RPMI8226 (cell line): ENCODE data around the gene BAG1.
A peak's percentile ranks its signal among the peaks of the same experiment; 100 is the strongest.

ENCODE experiments used
- DNase-seq: peaks from one replicate; pipeline ENCODE4 v3.0.0-alpha.2; 2015

Gene BAG1

GRCh38 chr9:33264473-33265177, at the start of gene BAG1, which contains the start of gene CHMP5:
TSS of gene BAG1 (minus strand) at chr9:33264708.
TSS of gene CHMP5 (plus strand) at chr9:33265049. CDS start at chr9:33265079, 30 bp downstream.
- peak; percentile 98 for DNase-seq

GRCh38 chr9:33311953-33312352, 47.4 kb upstream of the BAG1 start:
- no peak for DNase-seq

- DNase-seq: no peak
Observed at GRCh38 chr9:33310748-33311147, 46.2 kb upstream of the BAG1 start.

GRCh38 chr9:33309903-33310302, 45.4 kb upstream of the BAG1 start:
- DNase-seq: no peak

DNA sequence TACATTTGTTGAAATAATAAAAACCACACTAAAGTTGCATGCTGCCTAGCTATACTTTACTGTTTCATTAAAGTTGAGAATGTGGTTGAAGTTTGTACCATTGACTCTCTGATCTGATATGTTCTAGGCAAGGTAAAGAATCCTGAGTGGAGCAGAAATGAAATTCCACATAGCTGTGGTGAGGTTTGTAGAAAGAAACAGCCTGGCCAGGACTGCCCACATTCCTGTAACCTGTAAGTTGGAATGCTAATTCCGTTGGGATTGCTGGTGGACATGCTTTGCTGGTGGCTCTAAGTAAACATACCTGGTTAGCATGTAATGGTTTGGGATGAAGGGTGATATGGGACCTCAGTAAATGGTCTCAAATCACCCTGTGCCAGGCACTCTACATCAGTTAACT, 42.6 kb upstream of the BAG1 start:
- no peak for DNase-seq

DNA sequence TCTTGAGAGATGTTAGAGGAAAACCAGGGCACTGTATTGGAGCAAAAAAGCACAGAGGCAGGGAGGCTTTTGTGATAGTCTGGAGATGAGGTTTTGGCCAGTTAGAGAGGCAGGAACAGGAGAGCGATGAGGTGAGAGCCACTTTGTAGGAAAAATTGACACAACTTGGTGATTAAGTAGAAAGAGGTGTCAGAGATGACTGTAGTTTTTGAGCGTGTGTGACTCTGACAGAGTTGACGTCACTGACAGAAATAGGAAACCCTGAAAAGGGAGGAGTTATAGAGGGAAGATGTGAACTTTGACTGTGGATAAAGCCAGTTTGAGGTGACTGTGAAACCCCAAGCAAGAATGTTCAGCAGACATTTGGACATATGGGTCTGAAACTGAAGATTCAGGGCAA, 41.5 kb upstream of the BAG1 start:
- no peak for DNase-seq

DNA sequence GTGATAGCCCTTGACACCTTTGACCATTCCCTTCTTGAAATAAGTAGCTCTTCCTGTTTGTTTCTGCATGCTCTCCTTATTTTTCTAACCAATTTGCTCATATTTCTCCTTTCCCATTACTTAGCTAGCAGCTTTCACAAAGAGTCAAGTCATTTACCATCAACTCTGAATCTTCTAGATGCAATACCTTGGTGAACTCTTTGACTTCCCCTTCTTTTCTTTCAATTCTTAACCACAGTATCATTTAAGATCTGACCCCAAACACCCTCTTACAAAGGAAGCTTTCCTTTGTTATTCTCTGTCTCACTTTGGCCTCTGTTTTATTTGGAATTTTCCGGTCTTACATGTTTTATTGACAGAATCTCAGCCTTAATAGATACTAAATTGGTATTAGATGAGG, 39.9 kb upstream of the BAG1 start:
- no peak for DNase-seq

- no peak for DNase-seq
Observed at GRCh38 chr9:33300546-33300945, 36.0 kb upstream of the BAG1 start.

- DNase-seq: peak; percentile 94
Observed at GRCh38 chr9:33297432-33297831, 32.9 kb upstream of the BAG1 start.

DNA sequence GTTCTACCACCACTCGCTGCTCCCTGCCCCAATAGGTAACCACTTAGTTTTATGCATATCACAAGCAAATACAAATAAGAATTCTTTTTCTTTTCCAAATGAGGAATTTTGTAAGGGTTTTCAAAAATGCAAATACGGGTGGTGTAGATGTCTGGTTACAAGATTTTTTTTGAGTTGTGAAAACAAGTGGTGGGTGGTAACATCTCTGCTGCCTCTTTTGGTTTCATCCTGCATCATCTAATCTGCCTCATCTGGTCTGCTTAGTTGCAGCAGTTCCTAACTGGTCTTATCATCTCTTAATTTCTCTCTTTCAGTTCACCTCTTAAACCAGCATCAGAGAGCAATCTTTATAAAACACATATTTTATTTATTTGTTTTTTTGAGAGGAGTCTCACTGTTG, 31.1 kb upstream of the BAG1 start:
- DNase-seq: no peak

GRCh38 chr9:33294670-33295432, 30.3 kb upstream of the BAG1 start:
- DNase-seq: no peak

DNA sequence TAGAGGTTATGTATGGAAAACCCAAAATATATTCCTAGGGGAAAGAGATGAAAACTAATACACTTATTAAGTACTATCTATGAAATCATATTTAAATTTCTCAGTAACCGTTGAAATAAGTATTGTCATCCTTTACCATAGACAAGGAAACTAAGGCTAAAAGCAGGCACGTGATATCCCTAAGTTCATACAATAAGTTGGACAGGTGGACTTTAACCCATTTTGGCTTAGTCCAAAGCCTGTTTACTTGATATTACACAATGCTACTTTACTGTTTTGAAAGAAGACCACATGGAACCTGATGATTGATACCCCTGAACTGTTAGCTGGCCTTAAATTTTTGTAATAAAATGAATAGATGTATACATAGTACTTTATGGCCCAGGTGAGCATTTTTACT, 29.3 kb upstream of the BAG1 start:
- DNase-seq: no peak

DNA sequence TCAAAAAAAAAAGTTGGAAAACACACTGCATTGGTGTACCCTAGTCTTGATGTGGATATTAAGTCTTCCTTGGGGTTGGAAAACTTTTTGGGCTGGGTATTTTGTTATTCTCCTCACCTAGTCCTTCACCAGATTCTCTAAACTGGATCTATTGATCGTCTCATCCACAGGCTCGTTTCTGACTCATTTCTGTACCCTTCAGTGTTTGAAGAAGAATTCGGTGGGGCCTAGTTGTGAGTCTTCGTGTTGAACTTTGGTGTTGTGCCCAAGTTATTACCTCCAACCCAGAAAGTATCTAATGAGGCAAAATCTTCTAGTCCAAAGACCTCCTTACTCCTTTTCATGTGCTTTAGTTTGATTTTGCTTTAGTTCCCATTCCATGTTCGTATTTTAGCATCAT, 27.4 kb upstream of the BAG1 start:
- DNase-seq: no peak

GRCh38 chr9:33291031-33291397, 26.5 kb upstream of the BAG1 start:
- DNase-seq: no peak

DNA sequence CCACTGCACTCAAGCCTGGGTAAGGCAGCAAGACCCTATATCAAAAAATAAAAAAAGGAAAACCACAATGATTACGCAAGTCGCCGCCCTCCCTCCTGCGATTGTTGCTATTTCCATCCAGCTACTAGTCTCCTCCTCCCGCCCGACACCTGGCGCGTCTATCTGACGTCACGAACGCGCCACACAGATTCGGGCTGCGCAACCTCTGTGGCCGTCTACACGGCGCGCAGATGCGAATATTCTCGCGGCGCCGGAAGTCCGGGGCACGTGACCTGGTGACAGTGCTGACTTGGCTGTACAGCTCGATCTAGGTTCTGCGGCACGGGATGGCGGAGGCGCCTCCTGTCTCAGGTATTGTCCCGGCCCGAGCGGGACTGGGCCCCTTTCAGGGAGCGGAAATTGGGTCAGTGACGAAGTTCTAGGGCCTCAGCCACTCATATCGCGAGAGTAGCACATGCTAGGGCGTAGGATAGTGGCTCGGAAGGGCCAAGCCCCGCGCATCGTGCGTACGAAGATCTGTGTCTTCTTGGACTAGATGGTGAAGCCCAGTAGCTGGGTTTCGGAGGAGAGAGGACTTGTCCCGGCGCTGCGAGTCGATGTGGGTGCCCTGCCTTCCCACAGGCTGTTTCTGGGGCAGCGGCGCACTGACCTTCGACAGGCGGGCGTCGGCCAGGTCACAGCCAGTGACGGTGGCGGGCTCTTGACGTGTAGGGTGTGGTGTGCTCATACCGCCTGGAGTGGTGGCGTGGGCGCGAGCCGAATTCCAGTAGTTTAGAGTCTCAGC, 25.9 kb upstream of the BAG1 start, which contains the start of gene NFX1:
Gene NFX1 (plus strand): TSS at position 270 of the 784 bp plus-strand sequence. CDS start 57 bp downstream, at position 327.
- peak; percentile 98 for DNase-seq

DNA sequence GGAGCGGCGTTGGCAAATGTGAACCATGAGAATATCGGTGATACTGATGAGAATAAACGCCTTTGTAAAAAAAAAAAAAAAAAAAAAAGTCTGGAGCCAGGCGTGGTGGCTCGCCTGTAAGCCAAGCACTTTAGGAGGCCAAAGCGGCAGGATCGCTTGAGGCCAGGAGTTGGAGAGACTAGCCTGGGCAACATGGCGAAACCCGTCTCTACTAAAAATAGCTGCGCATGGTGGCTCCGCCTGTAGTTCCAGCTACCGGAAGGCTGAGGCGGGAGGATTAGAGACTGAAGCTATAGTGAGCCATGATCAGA, 25.4 kb upstream of the BAG1 start:
- DNase-seq: no peak

DNA sequence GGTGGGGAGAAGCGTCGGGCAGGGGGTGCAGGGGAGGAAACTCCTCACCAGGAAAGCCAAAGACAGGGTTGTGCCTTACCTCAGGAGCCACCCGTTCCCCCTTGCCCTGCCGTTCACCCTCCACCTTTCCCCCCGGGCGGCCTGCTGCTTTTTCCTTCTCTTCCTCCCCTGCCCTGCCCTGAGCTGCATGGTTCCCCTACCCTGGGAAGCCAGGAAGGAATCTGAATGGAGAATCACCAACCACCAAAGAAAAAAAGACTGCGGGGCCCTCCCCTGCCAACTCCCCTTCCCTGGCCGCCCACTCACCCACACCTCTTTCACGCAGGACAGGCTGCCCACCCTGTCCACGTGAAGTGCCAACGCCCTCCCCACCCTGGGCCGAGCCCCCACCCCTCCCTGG, 25.0 kb upstream of the BAG1 start:
- no peak for DNase-seq

- DNase-seq: no peak
Observed at GRCh38 chr9:33288828-33289483, 24.4 kb upstream of the BAG1 start.

- no peak for DNase-seq
Observed at GRCh38 chr9:33288235-33288634, 23.7 kb upstream of the BAG1 start.

GRCh38 chr9:33287087-33287490, 22.6 kb upstream of the BAG1 start:
- DNase-seq: peak; percentile 81

DNA sequence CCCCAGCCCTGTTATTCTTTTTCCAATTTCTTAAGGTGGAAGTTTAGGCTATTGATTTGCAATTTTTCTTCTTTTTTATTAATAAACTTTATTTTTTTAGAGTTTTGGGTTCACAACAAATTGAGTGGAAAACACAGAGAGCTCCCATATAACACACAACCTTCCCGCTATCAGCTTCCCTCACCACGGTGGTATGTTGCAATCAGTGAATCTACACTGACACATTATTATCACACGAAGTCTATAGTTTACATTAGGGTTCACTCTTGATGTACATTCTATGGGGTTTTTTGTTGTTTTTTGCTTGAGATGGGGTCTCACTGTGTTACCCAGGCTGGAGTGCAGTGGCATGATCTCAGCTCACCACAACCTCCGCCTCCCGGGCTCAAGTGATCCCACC, 21.0 kb upstream of the BAG1 start:
- DNase-seq: no peak

DNA sequence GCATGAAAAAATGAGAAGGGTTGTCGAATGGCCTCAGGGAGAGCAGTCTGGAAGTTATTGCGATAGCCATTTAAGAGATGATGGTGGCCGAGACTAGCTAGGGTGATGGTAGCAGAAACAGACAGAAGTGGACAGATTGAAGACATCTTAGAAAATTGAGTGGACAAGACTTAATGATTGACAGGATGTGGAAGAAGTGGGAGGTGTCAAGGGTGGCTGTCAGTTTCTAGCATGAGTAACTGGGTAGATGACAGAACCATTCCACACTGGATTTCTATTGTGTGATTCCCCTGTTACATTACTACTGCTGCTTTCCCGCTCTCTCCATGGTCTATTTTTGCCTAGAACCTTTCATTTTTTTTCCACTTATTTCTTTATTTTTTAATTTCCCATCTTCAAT, 13.0 kb upstream of the BAG1 start:
- DNase-seq: no peak

- DNase-seq: no peak
Observed at GRCh38 chr9:33273972-33274328, 9.4 kb upstream of the BAG1 start.
